ENCODE measurements around the gene MRPL27.
A peak's percentile ranks its signal among the peaks of the same experiment; 100 is the strongest.
"Not testable (repeated sequence)": the region's sequence is repeated elsewhere in the genome, so short reads cannot be mapped to it uniquely, and the experiment has no call there.

The MRPL27 gene

DNA sequence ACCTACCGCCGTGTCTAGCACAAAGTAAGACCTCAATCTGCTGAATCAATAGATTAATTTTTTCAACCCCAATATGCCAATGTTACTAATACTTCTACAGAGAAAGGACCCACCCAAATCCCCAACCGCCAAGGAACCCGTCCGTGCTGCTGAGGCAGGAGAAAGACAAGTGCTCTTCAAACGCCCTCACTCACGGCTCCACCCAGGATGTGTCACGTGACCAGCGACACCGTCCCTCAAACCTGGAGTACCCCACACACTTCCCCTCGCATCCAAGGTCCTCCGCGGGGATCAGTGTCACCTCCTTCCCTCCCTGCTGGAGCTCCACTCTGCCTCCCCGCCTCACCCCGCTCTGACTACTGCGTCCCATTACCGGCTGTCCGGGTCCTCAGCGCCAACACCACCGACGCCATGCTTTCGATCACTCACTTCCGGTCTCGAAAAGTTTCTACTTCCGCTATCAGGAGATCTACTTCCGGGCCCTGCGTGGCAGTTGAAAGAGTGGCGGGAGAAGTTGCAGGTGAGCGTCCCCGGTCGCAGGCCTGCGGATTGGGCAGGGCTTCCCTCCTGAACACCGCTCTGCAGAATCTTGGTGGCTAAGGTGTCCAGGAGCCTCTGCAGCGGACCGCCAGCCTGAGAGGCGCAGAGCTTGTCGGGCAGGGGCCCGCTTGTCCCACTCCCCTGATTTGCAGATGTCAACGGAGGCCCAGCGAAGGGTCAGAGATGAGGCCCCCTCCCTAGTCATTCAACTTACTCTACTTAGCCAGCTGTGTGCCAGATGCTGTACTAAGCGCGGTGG is at the start of gene MRPL27, which contains the start of gene EME1:
TSS of gene MRPL27 (minus strand) at position 427 of the 799 bp plus-strand sequence. CDS start at position 413, 14 bp downstream.
TSS of gene EME1 (plus strand) at position 472 of the 799 bp plus-strand sequence. CDS start 1,980 bp downstream, outside the sequence.
- Histone ChIP-seq H3K9me3 (ENCODE audit: control insufficient read depth in 2 of 2, low read length in 2 of 2) (no peaks in the 10 kb centered on the region), H3K27me3 (ENCODE audit: control insufficient read depth in 1 of 2, insufficient read depth in 2 of 2, low read length in 2 of 2) (no peaks in the 10 kb centered on the region), H3K27ac (ENCODE audit: low read length) (peak within 1 kb of the TSS; percentile 91), H3K4me1 (ENCODE audit: control insufficient read depth, insufficient read depth, low read length) (peaks cover 21% of the 10 kb centered on the region), H3K9ac (ENCODE audit: low read length in 2 of 2) (peak within 1 kb of the TSS; percentile 96 to 99), H3K4me3 (ENCODE audit: low read length in 2 of 2) (peak within 1 kb of the TSS; percentile 99 to 100), H3K36me3 (ENCODE audit: control insufficient read depth in 2 of 2, insufficient read depth in 2 of 2, low read length in 2 of 2) (peaks cover 14 to 23% of the 10 kb centered on the region in 2 donors)

DNA sequence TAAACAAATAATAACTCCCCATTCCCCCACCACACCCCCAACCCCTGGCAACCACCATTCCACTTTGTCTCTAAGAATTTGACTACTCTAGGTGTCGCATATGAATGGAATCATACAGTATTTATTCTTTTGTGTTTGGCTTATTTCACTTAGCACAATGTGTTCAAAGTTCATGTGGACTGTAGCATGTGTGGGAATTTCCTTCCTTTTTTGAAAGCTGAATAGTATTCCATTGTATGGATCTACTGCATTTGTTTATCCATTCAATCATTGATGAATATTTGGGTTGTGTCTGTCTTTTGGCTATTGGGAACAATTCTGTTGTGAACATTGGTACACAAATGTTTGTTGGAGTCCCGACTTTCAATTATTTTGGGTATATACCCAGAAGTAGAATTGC is 49.8 kb upstream of the MRPL27 start:
- no peak overlapping the region for H3K4me3 ChIP-seq (ENCODE audit: low read length in 2 of 2)
- no peaks in the 10 kb centered on the region for H3K27me3 ChIP-seq (ENCODE audit: control insufficient read depth in 1 of 2, insufficient read depth in 2 of 2, low read length in 2 of 2)
- peaks cover 22% of the 10 kb centered on the region for H3K4me1 ChIP-seq (ENCODE audit: control insufficient read depth, insufficient read depth, low read length)
- no peaks in the 10 kb centered on the region for H3K36me3 ChIP-seq (ENCODE audit: control insufficient read depth in 2 of 2, insufficient read depth in 2 of 2, low read length in 2 of 2)
- no peak overlapping the region for H3K9ac ChIP-seq (ENCODE audit: low read length in 2 of 2)
- H3K9me3 ChIP-seq (ENCODE audit: control insufficient read depth in 2 of 2, low read length in 2 of 2): no peaks in the 10 kb centered on the region
- H3K27ac ChIP-seq (ENCODE audit: low read length): no peak overlapping the region

DNA sequence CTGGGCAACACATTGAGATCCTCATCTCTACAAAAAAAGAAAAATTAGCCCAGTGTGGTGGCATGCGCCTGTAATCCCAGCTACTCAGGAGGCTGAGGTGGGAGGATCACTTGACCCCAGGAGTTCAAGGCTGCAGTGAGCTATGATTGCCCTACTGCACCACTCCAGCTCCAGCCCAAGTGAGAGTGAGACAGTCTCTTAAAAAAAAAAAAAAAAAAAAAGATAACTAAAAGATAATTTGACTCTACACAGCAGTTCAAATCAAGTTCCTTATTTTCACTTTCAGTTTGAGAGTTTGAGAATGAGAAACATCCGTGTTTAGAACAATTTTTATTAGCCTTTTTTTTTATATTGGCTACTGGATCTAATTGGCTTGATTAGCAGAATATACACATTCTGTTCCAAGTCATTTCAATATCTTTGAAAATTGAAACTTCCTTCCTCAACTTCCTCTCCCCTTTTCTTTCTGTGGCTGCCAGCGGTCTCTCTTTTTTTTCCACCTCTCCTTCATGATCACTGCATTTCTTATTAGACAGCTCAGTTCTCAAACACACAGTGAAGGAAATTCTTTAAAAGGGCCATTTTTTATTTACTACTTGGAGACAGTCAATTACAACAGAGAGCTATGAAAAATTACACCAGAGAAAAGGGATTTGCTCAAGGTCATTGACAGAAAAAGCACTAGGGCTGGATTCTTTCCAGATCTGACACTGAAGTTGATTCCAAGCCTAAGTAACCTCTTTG is 48.5 kb upstream of the MRPL27 start:
- Histone ChIP-seq H3K27me3 (ENCODE audit: control insufficient read depth in 1 of 2, insufficient read depth in 2 of 2, low read length in 2 of 2) (no peaks in the 10 kb centered on the region), H3K4me3 (ENCODE audit: low read length in 2 of 2) (peak overlapping the region in 1 of 2 donors; percentile 25), H3K9ac (ENCODE audit: low read length in 2 of 2) (no peak overlapping the region), H3K36me3 (ENCODE audit: control insufficient read depth in 2 of 2, insufficient read depth in 2 of 2, low read length in 2 of 2) (no peaks in the 10 kb centered on the region), H3K4me1 (ENCODE audit: control insufficient read depth, insufficient read depth, low read length) (peaks cover 9% of the 10 kb centered on the region), H3K27ac (ENCODE audit: low read length) (no peak overlapping the region), H3K9me3 (ENCODE audit: control insufficient read depth in 2 of 2, low read length in 2 of 2) (no peaks in the 10 kb centered on the region)

DNA sequence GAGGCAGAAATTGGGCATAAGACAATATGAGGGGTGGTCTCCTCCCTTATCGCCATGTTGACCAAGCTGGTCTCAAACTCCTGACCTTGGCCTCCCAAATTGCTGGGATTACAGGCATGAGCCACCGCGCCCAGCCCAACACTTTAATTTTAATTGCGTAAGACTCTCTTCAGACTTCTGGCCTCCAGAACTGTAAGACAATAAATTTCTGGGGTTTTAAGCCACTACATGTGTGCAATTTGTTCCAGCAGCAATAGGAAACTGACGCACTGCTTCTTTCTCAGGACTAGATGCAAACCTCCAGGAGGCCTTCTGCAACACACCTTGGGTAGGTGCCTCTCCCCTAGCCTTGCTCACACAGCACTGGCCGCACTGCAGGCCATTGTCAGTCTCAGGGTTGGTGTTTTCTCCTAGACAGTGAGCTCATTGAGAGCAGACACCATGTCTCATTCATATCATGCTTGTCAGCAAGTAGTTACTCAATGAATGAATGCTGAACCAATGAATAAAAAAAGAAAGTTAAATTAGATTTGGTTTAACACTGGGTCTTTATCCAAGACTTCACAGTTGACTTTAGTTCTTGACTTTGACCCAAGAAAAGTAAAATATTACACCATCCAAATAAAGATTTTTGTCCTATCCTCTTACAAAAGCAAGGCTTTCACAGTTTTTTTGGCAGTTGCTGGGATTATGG is 47.6 kb upstream of the MRPL27 start:
- Histone ChIP-seq H3K27me3 (ENCODE audit: control insufficient read depth in 1 of 2, insufficient read depth in 2 of 2, low read length in 2 of 2) (no peaks in the 10 kb centered on the region), H3K9me3 (ENCODE audit: control insufficient read depth in 2 of 2, low read length in 2 of 2) (no peaks in the 10 kb centered on the region), H3K27ac (ENCODE audit: low read length) (no peak overlapping the region), H3K4me1 (ENCODE audit: control insufficient read depth, insufficient read depth, low read length) (peaks cover 5% of the 10 kb centered on the region), H3K4me3 (ENCODE audit: low read length in 2 of 2) (no peak overlapping the region), H3K36me3 (ENCODE audit: control insufficient read depth in 2 of 2, insufficient read depth in 2 of 2, low read length in 2 of 2) (no peaks in the 10 kb centered on the region), H3K9ac (ENCODE audit: low read length in 2 of 2) (no peak overlapping the region)

DNA sequence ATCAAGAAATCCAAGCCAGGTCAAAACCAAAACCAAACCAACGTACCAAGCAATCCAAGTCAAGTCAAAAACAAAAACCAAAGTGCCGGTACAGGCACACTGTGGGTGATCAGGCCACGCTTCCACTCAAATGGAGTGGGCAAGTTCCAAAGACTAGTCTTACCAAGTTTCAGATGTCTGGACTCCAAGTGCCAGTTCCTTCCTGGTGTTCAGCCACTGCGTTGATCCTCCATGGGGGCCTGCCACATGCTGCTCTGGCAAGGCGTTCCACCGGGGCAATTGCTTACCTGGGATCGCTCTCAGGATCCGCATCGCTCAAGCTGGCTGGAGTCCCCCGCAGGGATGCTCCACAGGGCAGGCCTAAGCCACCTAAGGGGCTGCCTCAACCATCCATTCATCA is 46.6 kb upstream of the MRPL27 start:
- not testable (repeated sequence) for H3K9ac ChIP-seq (ENCODE audit: low read length in 2 of 2); H3K9me3 ChIP-seq (ENCODE audit: control insufficient read depth in 2 of 2, low read length in 2 of 2); H3K36me3 ChIP-seq (ENCODE audit: control insufficient read depth in 2 of 2, insufficient read depth in 2 of 2, low read length in 2 of 2); H3K27me3 ChIP-seq (ENCODE audit: control insufficient read depth in 1 of 2, insufficient read depth in 2 of 2, low read length in 2 of 2); H3K4me1 ChIP-seq (ENCODE audit: control insufficient read depth, insufficient read depth, low read length); H3K4me3 ChIP-seq (ENCODE audit: low read length in 2 of 2); H3K27ac ChIP-seq (ENCODE audit: low read length)

DNA sequence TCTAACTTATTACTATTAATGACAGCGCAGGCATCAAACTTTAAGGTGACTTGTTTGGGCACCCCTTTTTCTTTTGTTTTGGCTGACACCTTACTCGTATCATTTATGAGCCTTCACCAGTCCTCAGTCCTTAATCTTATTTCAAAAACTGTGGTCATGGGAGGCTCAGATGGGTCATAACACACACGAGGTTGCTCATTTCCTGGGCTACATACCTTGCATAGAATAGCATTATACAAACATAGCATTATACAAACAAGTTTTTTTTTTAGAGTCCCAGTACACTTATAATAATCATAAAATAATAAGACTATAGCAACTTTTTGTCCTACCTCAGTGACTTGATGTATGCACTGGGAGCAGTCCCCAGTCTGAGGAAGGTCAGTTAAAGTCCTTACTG is 41.8 kb upstream of the MRPL27 start:
- H3K36me3 ChIP-seq (ENCODE audit: control insufficient read depth in 2 of 2, insufficient read depth in 2 of 2, low read length in 2 of 2): no peaks in the 10 kb centered on the region
- no peaks in the 10 kb centered on the region for H3K4me1 ChIP-seq (ENCODE audit: control insufficient read depth, insufficient read depth, low read length)
- H3K9ac ChIP-seq (ENCODE audit: low read length in 2 of 2): no peak overlapping the region
- no peak overlapping the region for H3K4me3 ChIP-seq (ENCODE audit: low read length in 2 of 2)
- no peak overlapping the region for H3K27ac ChIP-seq (ENCODE audit: low read length)
- no peaks in the 10 kb centered on the region for H3K27me3 ChIP-seq (ENCODE audit: control insufficient read depth in 1 of 2, insufficient read depth in 2 of 2, low read length in 2 of 2)
- no peaks in the 10 kb centered on the region for H3K9me3 ChIP-seq (ENCODE audit: control insufficient read depth in 2 of 2, low read length in 2 of 2)

DNA sequence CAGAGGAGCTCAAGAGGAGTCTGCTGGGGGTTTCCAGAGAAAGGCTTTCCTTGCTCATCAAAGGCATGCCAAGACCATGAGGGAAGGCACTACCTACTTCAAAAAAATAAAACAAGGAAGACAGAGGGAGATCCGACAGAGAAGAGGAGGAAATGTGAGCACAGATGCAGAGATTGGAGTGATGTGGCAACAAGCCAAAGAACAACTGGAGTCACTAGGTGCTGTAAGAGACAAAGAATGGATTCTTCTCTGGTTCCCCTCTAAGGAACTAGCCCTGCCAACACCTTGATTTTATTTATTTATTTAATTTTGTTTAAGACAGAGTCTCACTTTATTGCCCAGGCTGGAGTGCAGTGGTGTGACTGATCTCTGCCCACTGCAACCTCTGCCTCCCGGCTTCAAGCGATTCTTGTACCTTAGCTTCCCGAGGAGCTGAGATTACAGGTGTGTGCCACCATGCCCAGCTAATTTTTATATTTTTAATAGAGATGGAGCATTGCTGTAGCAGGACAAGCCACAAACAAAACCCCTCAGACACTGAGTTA is 39.3 kb upstream of the MRPL27 start:
- Histone ChIP-seq H3K4me1 (ENCODE audit: control insufficient read depth, insufficient read depth, low read length) (no peaks in the 10 kb centered on the region), H3K4me3 (ENCODE audit: low read length in 2 of 2) (no peak overlapping the region), H3K9ac (ENCODE audit: low read length in 2 of 2) (no peak overlapping the region), H3K9me3 (ENCODE audit: control insufficient read depth in 2 of 2, low read length in 2 of 2) (no peaks in the 10 kb centered on the region), H3K27me3 (ENCODE audit: control insufficient read depth in 1 of 2, insufficient read depth in 2 of 2, low read length in 2 of 2) (no peaks in the 10 kb centered on the region), H3K27ac (ENCODE audit: low read length) (no peak overlapping the region), H3K36me3 (ENCODE audit: control insufficient read depth in 2 of 2, insufficient read depth in 2 of 2, low read length in 2 of 2) (no peaks in the 10 kb centered on the region)

DNA sequence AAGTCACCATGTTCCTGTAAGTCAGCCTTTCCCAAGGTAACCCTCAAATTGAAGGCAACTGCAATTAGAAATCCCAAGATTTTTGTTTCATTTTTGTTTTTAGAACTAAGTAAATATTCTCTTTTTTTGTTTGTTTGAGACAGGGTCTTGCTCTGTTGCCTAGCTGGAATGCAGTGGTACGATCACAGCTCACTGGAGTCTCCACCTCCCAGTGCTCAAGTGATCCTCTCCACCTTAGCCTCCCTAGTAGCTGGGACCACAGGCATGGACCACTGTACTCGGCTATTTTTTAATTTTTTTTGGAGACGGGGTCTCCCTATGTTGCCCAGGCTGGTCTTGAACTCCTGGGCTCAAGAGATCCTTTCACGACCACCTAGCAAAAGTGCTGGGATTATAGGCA is 34.9 kb upstream of the MRPL27 start:
- Histone ChIP-seq H3K9me3 (ENCODE audit: control insufficient read depth in 2 of 2, low read length in 2 of 2) (no peaks in the 10 kb centered on the region), H3K36me3 (ENCODE audit: control insufficient read depth in 2 of 2, insufficient read depth in 2 of 2, low read length in 2 of 2) (no peaks in the 10 kb centered on the region), H3K27ac (ENCODE audit: low read length) (no peak overlapping the region), H3K4me1 (ENCODE audit: control insufficient read depth, insufficient read depth, low read length) (no peaks in the 10 kb centered on the region), H3K9ac (ENCODE audit: low read length in 2 of 2) (no peak overlapping the region), H3K27me3 (ENCODE audit: control insufficient read depth in 1 of 2, insufficient read depth in 2 of 2, low read length in 2 of 2) (peaks cover 3 to 8% of the 10 kb centered on the region in 2 donors), H3K4me3 (ENCODE audit: low read length in 2 of 2) (no peak overlapping the region)

DNA sequence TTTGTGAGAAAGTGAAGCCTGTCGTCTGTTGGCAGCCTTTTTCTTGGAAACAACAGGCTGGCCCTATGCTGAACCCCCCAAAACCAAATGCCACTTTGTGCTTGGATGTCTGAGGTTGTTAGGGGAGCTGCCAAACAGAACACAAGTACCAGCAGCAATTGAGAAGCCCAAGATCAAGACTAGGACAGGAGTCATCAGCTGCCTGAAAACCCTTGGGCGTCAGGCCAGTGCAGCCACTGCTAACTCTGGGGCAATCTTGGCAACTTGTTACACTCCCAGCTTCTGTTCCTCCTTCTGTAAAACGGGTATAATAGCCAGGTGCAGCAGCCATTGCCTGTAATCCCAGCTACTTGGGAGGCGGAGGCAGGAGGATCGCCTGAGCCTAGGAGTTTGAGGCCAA is 33.6 kb upstream of the MRPL27 start:
- Histone ChIP-seq H3K9me3 (ENCODE audit: control insufficient read depth in 2 of 2, low read length in 2 of 2) (no peaks in the 10 kb centered on the region), H3K36me3 (ENCODE audit: control insufficient read depth in 2 of 2, insufficient read depth in 2 of 2, low read length in 2 of 2) (no peaks in the 10 kb centered on the region), H3K9ac (ENCODE audit: low read length in 2 of 2) (no peak overlapping the region), H3K4me3 (ENCODE audit: low read length in 2 of 2) (no peak overlapping the region), H3K4me1 (ENCODE audit: control insufficient read depth, insufficient read depth, low read length) (no peaks in the 10 kb centered on the region), H3K27me3 (ENCODE audit: control insufficient read depth in 1 of 2, insufficient read depth in 2 of 2, low read length in 2 of 2) (peaks cover 3 to 8% of the 10 kb centered on the region in 2 donors), H3K27ac (ENCODE audit: low read length) (no peak overlapping the region)

DNA sequence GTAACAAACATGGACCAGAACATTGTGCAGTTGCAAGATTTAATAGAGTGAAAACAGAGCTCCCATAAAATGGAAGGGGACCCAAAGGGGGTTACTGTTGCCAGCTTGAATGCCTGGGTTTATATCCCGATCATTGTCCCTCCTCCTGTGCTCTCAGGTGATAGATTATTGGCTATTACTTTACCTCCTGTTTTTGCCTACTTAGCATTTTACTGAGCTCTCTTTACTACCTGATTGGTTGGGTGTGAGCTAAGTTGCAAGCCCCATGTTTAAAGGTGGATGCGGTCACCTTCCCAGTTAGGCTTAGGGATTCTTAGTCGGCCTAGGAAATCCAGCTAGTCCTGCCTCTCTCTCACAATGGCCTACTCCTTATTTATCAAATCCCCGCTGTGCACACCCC is 32.4 kb upstream of the MRPL27 start:
- H3K9me3 ChIP-seq (ENCODE audit: control insufficient read depth in 2 of 2, low read length in 2 of 2); H3K4me1 ChIP-seq (ENCODE audit: control insufficient read depth, insufficient read depth, low read length): not testable (repeated sequence)

More for the DNA sequence above, 32.4 kb upstream of the MRPL27 start:
- not testable (repeated sequence) for H3K9ac ChIP-seq (ENCODE audit: low read length in 2 of 2); H3K4me3 ChIP-seq (ENCODE audit: low read length in 2 of 2); H3K36me3 ChIP-seq (ENCODE audit: control insufficient read depth in 2 of 2, insufficient read depth in 2 of 2, low read length in 2 of 2); H3K27ac ChIP-seq (ENCODE audit: low read length); H3K27me3 ChIP-seq (ENCODE audit: control insufficient read depth in 1 of 2, insufficient read depth in 2 of 2, low read length in 2 of 2)

All from stomach smooth muscle (tissue), 2 donors.